HG03139 (cell line): ENCODE results near the gene AMIGO3.
"Not testable (repeated sequence)": the region's sequence is repeated elsewhere in the genome, so short reads cannot be mapped to it uniquely, and the experiment has no call there.

Experiments used
- ATAC-seq: cut with Tn5 transposase; IDR thresholded peaks from one replicate; pipeline ENCODE4 v1.9.1; 2021; ENCODE audit not compliant: unreplicated experiment

AMIGO3 gene

DNA sequence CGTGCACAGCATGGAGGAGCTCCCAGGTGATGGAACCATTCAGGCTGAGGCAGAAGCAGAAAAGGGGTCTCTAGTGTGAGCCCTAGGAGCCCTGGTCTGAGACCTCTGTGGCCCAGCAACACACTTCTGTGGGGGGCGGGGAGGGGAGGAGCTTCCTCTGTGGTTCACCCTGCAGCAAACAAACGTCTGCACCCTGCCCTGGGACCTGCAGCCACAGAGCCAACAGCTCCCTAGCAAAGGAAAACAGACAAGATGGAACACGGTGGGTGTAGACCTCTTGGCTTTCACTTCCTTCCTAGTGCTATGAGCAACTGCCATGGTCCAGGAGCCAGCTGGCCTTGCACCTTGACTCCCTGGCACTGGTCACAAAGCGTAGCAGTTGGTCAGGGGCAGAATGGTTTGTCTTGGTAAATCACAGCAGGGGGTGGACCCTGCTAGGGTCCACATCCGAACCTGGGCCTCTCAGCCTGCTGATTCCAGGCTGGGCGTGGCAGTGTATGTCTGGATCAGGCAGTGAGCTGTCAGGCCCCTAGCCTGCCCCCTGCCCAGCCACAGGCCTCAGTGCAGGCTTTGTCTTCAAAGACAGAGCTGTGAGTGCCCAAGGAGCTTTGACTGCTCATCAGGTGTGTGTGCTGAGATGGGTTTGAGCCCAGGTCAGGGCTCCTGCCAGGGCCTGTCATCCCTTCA is 6.7 kb downstream of the AMIGO3 start:
- ATAC-seq, result no peak

DNA sequence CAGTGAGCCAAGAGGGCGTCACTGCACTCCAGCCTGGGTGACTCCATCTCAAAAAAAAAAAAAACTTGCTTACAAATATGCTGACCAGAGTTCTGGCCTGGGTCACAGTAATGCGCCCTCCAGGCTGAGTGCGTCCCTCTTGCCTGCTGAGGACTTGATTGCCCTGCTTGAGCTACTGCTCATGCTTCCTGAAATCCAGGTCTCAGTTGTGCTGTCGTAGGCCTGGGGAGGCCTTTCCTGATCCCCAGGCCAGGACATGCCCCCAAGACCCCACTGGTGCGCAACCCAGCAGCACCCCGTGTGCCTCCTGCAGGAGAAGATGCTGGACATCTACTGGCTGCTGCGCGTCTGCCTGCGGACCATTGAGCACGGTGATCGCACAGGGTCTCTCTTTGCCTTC is 7.3 kb downstream of the AMIGO3 start:
- no peak for ATAC-seq

DNA sequence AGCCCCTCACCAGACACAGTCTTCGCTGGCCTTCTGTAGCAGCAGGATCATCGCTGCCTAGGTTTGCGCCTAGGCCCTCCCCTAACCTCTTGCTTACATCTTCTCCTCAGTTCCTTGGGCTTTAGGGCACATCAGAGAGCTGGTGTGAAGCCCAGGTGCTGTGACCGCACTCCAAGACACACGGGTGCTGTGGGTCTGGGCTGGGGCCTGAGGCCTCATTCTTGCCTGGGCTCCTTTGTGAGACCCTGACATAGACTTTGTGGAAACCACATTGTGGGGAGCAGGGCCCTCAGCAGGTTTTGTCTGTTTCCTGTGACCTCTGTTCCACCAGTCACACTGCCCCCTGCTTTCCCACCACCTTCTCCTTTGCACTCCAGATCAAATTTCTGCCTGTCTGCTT is 8.0 kb downstream of the AMIGO3 start:
- no peak for ATAC-seq

DNA sequence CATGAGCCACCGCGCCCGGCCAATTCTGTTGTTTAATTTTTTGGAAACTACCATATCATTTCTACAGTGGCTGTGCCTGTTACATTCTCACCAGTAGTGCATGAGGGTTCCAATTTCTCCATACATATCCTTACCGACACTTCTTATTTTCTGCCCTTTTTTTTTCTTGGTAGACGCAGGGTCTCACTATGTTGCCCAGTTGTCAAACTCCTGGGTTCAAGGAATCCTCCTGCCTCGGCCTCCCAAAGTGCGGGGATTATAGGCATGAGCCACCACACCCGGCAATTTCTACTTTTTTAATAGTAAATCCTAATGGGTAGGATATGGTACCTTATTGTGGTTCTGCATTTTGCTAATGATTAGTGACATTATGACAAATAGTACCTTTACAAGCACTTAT is 9.6 kb downstream of the AMIGO3 start:
- ATAC-seq, result no peak

DNA sequence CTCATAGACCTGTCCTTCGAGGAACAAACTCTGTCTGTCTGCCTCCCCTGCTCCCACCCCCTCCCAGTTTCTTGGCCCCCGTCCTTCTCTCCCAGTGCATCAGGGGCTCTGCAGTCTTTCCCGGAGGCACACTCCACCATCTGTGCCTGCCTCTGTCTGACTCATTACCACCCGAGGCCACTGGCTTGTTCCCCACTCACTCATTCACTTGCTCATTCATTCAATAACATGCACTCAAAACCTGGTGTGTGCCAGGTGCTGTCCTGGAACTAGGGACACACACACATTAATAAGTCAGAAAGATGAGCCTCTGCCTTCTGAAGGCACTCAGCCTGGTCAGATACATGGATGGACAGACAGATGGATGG is 12.4 kb downstream of the AMIGO3 start:
- ATAC-seq, result no peak

DNA sequence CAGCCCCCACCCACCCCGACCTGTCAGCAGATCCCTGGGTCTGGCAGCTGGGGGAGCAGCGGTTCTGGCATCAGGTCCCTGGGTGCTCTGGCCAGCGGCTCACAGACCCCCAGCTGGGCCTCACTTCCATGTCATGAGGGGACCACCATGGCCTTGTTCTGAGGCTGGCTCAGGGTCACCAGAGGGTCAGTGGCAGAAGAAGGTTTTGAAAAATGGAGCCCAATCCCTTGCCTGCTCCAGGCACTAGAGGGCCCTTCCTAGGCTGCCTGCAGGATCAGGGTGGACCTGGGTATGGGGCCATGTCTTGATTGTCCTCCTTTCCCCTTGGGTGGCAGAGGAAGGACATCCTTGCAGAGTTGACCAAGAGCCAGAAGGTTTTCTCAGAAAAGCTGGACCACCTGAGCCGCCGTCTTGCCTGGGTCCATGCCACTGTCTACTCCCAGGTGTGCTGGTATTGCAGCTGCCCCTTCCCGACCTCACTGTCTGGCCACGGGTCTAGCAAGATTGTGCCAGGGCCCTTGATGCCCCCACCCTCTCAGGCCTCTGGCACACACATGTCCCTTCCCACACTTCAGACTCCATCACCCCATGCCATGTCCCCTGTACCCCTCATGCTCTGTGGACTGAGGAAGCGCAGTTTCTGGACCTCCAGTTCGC is 12.9 kb downstream of the AMIGO3 start:
- no peak for ATAC-seq

DNA sequence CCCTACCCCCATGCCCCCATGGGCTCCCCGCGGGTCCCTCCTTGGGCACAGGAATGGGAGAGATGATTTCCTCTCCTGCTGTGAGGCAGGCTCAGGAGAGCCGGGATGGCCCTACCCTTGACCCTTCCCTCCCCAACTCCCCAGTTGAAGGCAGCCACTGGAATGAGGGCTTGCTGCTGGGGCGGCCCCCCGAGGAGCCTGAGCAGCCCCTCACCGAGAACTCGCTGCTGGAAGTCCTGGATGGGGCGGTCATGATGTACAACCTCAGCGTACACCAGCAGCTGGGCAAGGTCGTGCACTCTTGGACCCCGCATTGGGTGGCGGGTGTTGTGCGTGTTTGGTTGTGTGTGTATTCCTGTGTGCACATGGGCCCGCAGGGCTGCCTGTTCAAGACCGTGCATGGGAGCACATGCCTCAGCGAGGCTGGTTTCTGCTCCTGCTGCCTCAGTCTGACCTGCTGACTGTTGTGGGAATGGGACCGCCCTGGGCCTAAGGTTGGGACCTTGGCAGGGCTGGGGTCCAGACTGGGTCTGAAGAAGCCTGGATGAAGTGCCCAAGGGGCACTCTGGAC is 14.0 kb downstream of the AMIGO3 start:
- ATAC-seq, result no peak

DNA sequence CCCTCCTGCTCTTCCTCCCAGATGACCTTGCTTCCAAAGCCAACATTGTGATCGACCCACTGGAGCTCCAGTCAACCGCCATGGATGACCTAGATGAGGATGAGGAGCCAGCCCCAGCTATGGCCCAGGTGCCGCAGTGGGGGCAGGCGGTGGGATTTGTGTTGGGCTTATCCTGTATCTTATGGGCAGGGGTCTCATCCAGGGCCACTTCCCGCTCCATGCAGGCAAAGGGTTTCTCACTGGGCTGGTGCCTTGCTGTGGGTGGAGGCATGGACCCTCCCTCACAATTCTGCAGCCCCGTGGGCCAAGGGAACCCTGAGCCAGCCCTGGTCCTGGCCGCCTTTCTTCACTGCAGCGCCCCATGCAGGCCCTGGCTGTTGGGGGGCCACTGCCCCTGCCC is 14.9 kb downstream of the AMIGO3 start:
- ATAC-seq, result no peak

DNA sequence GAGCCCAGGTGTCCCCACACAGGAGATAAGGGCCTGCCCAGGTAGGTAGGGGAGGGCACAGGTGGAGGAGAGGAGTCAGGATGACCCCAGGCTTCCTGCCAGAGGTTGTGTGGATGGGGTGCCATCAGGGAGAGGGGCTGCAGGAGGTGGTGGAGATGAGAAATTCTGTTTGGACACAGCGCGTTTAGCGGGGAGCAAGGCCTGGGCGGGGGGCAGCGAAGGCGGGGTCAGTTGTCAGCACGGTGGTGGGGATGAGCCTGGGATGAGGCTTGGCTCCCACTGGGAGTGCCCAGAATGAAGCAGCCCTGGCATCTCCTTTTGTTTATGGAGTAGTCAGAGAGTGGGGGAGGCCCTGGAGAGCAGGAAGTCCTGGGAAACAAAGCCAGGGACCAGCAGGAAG is 15.5 kb downstream of the AMIGO3 start:
- no peak for ATAC-seq

DNA sequence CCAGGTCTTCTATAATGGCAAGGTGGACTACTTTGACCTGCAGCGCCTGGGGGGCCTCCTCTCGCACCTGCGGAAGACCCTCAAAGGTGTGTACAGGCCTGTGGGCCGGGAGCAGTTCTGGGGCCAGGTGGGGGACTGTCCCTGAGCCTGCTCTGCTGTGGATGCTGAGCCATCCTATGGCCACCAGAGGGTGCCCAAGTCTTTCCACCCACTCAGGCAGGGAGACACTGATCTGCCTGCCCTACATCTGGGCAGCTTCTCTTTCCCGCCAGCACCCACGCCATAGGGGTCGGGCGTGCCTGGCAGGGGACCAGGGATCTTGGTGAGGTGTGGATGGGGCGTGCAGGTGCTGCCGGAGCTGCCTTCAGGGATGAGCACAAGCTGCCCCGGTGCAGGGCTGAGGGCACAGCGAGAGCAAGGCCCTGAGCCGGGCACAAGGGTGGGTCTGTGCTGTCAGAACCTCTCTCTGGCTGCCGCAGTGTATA is 16.0 kb downstream of the AMIGO3 start:
- no peak for ATAC-seq

DNA sequence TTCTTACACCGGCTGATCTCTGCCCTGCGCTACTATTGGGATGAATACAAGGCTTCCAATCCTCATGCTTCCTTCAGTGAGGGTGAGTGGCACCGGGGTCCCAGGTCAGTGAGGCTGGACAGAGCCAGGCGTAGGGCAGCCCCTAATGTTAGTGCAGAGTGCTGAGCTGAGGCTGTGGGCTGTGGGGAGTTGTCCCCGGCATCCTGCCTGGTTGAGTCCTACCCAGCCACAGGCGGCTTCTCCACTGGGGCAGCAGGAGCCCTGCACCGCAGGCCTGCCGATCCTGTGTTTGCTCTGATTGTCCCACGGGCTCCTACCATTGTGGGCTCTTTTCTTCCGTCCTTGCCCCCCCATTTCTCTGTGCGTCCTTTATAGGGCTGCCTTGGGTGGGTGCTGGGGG is 16.8 kb downstream of the AMIGO3 start:
- no peak for ATAC-seq

DNA sequence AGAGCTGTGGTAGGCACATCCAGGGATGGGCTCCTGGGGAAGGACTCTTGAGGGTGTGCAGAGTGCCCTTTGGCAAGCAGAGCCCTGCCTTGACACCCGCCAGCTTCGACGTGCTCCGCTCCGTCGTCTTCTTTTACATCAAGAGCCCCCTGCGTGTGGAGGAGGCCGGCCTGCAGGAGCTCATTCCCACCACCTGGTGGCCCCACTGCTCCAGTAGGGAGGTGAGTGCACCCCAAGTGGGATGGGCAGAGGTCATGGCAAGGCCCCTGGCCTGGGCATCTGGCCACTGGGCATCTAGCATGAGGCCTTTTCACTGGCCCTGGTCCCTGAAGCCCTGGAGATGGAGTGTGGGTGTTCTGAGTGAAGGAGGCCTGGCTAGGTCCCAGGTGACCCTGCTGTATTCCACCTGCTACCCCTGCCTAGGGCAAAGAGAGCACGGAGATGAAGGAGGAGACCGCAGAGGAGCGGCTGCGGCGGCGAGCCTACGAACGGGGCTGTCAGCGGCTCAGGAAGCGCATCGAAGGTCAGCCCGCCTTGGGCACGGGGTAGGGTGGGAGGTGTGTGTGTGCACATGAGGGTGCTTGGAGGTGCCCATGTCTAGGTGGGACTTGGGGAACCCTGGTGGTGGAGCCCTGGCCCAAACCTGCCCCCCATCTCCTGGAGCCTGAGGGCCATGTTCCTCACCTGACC is 18.0 kb downstream of the AMIGO3 start:
- no peak for ATAC-seq

DNA sequence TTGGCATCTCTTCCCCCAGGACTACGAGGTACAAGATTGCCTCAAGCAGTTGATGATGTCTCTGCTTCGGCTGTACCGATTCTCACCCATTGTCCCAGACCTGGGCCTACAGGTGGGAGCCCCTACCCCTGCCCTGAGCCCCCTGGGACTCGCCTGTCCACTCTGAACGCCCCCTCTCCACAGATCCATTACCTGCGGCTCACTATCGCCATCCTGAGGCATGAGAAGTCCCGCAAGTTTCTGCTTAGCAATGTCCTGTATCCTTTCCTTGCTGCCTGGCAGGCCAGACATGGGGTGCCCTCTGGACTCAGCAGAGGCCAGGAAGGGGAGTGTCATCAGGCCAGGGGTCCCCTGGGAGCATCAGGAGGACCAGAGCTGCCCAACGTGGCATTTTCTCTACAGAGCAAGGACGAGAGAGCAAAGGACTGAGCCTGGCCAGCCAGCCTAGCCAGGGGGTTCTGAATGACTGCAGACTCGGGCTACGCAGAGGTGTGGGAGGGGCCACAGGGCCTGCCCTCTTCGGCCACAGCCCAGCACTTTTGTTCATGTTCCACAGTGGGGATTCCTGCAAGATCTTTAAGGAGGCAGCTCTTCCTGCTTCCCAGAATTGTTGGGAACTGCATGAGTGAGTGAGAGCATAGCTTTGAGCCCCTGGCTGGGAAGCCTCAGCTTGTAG is 18.9 kb downstream of the AMIGO3 start:
- ATAC-seq, result no peak

DNA sequence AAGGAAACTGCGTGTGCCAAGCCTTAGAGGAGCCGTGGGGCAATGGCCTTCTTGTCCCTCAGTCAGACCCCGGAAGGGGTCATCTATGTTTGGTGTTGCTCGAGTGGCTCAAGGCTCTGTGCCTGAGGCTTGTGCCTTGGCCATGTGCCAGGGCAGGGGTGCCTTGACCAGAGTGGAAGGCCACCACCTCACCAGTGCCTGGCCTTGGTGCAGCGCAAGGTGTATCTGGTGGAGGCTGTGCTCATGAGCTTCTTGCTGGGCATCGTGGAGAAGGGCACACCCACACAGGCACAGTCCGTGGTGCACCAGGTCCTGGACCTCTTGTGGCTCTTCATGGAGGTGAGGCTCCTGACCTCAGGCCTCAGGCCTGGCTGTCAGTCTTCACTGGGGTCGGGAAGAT is 19.5 kb downstream of the AMIGO3 start:
- no peak for ATAC-seq

DNA sequence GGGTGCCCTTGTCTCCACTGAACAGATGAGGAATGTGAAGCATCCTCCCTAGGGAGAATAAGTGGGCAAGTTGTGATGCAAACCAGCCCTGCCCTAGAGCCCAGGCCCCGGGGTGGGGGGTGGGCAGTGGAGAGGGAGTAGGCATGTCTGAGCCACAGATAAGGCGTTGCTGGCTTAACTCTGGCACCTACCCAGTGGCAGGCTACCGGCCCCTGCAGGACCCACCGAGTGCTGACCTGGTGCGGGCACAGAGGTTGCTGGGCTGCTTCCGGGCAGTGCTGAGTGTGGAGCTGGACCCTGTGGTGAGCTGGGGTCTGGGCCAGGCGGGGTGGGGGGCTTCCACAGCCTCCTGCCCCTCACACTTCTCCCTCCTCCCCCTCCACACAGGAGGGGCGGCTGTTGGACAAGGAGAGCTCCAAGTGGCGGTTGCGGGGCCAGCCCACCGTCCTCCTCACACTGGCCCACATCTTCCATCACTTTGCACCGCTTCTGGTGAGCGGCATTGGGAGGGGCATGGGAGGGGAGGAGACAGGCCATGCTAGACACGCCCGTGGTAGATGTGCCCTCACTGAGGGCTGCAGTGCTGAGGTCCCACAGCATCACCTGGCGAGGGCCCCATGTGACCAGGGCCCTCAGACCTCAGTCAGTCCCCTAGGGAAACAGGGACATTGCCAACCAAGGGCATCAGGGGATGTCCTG is 20.1 kb downstream of the AMIGO3 start:
- ATAC-seq, result no peak

DNA sequence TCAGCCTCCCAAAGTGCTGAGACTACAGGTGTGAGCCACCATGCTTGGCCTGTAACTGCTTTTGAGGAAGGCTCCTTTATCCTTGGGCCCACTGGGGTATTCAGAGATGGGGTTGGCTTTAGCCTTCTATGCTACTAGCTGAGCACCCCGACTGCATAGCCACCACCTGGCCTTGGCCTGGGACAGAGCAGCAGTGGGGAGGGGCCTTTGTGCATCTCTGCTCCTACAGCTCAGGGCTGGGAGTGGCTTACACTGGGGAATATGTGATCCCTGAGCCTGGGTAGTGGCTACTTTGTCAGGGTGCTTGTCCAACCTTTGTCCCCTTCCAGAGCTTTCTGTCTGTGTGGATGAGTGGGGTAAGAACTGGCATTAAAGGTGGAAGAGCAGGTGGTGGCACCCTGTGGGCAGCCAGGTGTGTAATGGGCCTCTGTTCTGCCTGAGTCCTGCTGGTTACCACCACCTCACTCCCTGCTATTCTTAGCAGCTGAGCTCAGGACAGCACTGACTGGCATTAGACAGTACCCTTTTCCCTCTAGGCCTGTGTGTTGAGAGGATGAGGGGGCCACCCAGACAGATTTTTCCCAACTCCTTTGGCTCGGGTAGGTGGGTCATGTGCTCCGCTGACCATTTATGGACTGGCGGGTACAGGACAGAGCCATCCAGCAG is 24.0 kb downstream of the AMIGO3 start:
- ATAC-seq, result not testable (repeated sequence)

DNA sequence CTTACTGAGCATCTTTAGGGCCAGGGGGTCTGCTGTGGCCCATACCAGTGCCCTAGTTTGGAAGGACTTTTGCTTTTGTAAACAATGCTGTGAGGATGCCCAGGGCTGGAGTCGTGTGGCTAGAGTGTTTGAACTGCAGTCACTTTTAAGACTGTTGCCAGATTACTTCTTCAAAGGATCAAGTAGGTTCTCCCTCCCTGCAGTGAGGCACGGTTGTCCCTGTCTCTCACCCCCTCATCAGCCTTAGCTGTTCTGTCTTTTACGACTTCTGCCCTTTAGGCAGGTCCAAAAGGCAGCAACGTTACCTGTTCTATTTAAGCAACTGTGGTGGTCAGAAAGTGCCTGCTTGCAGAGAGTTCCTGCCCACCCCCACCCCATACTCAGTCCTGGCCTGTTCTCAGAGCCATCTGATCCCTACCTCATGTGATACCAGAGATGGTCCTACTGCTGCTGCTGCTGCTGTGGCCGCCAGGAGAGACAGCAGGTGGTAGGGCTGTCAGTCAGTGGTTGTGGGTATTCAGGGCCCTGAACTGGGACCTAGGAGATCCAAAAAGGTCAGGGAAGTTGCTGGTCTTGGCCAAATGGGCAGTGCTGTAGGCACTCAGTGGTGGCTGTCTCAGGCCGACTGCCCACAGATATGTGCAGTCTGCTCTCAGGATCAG is 24.9 kb downstream of the AMIGO3 start:
- ATAC-seq, result not testable (repeated sequence)

DNA sequence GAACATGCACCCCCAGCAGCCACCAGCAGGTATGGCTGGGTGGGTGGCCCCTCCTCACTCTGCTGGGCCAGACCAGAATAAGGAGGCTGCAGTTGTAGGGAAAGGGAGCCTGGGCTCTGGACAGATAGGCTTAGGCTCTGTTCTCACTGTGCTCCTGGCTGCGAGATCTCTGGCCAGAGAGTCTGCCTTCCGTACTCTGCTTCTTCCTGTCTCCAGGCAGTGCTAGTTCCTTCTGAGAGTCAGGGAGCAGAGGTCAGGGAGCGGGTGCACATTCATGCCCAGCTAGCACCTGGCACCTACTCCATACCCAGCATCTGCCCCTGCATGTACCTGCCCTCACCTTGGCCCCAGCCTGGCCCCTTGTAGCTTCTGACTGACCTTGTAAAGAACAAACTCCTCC is 28.0 kb downstream of the AMIGO3 start:
- ATAC-seq, result not testable (repeated sequence)

DNA sequence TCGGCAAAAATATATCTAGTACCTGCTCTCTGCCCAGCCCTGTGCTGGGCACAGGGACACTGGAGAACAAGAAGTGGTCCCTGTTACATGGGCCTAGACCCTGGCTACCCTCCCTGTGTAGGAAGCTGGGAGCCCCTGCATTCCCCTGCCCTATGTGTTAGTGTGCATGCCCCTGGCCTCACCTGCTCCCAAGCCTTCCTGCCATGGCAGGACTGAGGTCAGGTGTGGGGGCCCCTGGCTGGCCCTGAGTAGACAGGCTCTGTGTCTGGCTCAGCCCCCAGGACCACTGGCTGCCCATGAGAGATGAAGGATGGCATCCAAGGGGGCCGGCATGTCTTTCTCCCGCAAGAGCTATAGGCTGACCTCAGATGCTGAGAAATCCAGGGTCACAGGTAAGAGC is 28.6 kb downstream of the AMIGO3 start:
- ATAC-seq, result not testable (repeated sequence)
